HCT116 (cell line): Measurements from ENCODE around the gene TMEM266. TPM values are rescaled to one million over a fixed set of nuclear protein-coding genes. Genes with fewer than 3 reads are reported as not detected.

Source experiments
- ATAC-seq: fragments of 200-7000 bp; cut with Tn5 transposase; 2 replicates; pipeline ENCODE4 v1.9.1; 2020; ENCODE audit warnings: mild to moderate bottlenecking, moderate library complexity
- BruUV-seq: library from RNA; stranded (reverse); fragments of 400-500 nt; replicated peaks from 2 replicates; lab custom pipeline; 2021; lab: Mats Ljungman, UMichigan
- CTCF ChIA-PET: fragments of 300-600 bp; sonication (Branson Sonifier 250); formaldehyde crosslinking; loops from one replicate; lab custom pipeline; 2021; ENCODE audit warnings: antibody characterized with exemption; lab: Charles Lee
- POLR2A ChIA-PET: fragments of 300-600, 350-600 bp; sonication (Branson Sonifier 250); formaldehyde crosslinking; loops from one replicate; lab custom pipeline; 2021; ENCODE audit warnings: antibody characterized with exemption; lab: Charles Lee
- RAD21 ChIA-PET, 2 experiments: fragments of 300-600 bp; sonication (Branson Sonifier 250); formaldehyde crosslinking; loops; one replicate each; lab custom pipeline; 2023; ENCODE audit warnings: low total read pairs in 2 of 2; ENCODE audit not compliant: uncharacterized antibody in 2 of 2, unreplicated experiment in 2 of 2, low non-redundant PET in 1 of 2; lab: Charles Lee
- DNase-seq: peaks from one replicate; pipeline ENCODE4 v3.0.0-alpha.2; 2010; ENCODE audit warnings: low read depth, low spot score
- H2AFZ ChIP-seq: fragments of 200-600 bp; shearing (Covaris generic), sonication (generic); 2 replicates; pipeline ENCODE4 v1.6.1; 2017; ENCODE audit warnings: low read depth, mixed run types, mixed read lengths, antibody characterized with exemption, low read length; ENCODE audit not compliant: poor library complexity, severe bottlenecking
- H3K27ac ChIP-seq: 2 replicates; pipeline ENCODE4 v1.5.1; 2012; ENCODE audit warnings: low read depth, low read length
- H3K27me3 ChIP-seq: fragments of 200-600 bp; sonication (generic); 2 replicates; pipeline ENCODE4 v1.6.1; 2016; ENCODE audit warnings: mixed run types, low read length, mixed read lengths; ENCODE audit not compliant: insufficient read depth
- H3K36me3 ChIP-seq, 2 experiments: fragments of 200-500 bp in 1 of 2; fragments of 200-600 bp in 1 of 2; sonication (Bioruptor generic) in 1 of 2; sonication (generic) in 1 of 2; 2 replicates each; pipeline versions ENCODE4 v1.5.1 to v1.6.1; 2014 to 2016; ENCODE audit warnings: low read length in 2 of 2, inconsistent platforms in 1 of 2, mixed read lengths in 1 of 2, mixed run types in 1 of 2; ENCODE audit not compliant: insufficient read depth in 2 of 2, control insufficient read depth in 1 of 2
- H3K4me1 ChIP-seq, 2 experiments: fragments of 200-600 bp in 1 of 2; sonication (generic) in 1 of 2; 2 replicates each; pipeline versions ENCODE4 v1.5.1 to v1.6.1; 2012 to 2017; ENCODE audit warnings: low read length in 2 of 2, inconsistent platforms in 1 of 2, mild to moderate bottlenecking in 1 of 2, mixed read lengths in 1 of 2, mixed run types in 1 of 2, moderate library complexity in 1 of 2; ENCODE audit not compliant: insufficient read depth in 2 of 2, control insufficient read depth in 1 of 2
- H3K4me2 ChIP-seq: fragments of 200-600 bp; sonication (generic); 2 replicates; pipeline ENCODE4 v1.6.1; 2017; ENCODE audit warnings: mixed run types, low read length, mixed read lengths
- H3K4me3 ChIP-seq, 2 experiments: fragments of 200-600 bp in 1 of 2; sonication (generic) in 1 of 2; replicated peaks in 1 of 2; 2 replicates each; pipeline ENCODE4 v1.5.1; 2011 to 2016; ENCODE audit warnings: low read length in 2 of 2, control low read depth in 1 of 2, low read depth in 1 of 2, mild to moderate bottlenecking in 1 of 2, mixed read lengths in 1 of 2, mixed run types in 1 of 2
- H3K79me2 ChIP-seq: fragments of 200-600 bp; sonication (generic); 2 replicates; pipeline ENCODE4 v1.6.1; 2017; ENCODE audit warnings: mild to moderate bottlenecking, mixed run types, low read length, moderate library complexity, mixed read lengths; ENCODE audit not compliant: insufficient read depth
- H3K9ac ChIP-seq: fragments of 200-600 bp; sonication (generic); 2 replicates; pipeline ENCODE4 v1.6.1; 2016; ENCODE audit warnings: low read length, mixed read lengths
- H3K9me2 ChIP-seq: fragments of 200-600 bp; sonication (generic), shearing (Covaris generic); 2 replicates; pipeline ENCODE4 v1.6.1; 2017; ENCODE audit warnings: mixed run types, mild to moderate bottlenecking, moderate library complexity; ENCODE audit not compliant: insufficient read depth
- H3K9me3 ChIP-seq, 2 experiments: fragments of 200-500 bp in 1 of 2; fragments of 200-600 bp in 1 of 2; sonication (Bioruptor generic) in 1 of 2; sonication (generic) in 1 of 2; 2 replicates each; pipeline ENCODE4 v1.6.1; 2014 to 2017; ENCODE audit warnings: low read length in 2 of 2, mixed read lengths in 2 of 2, inconsistent platforms in 1 of 2, low read depth in 1 of 2, mild to moderate bottlenecking in 1 of 2, mixed run types in 1 of 2, moderate library complexity in 1 of 2; ENCODE audit not compliant: control insufficient read depth in 1 of 2, insufficient read depth in 1 of 2
- H4K20me1 ChIP-seq: fragments of 200-600 bp; sonication (generic), shearing (Covaris generic); 2 replicates; pipeline ENCODE4 v1.6.1; 2017; ENCODE audit warnings: mixed run types, mild to moderate bottlenecking, moderate library complexity; ENCODE audit not compliant: insufficient read depth
- CTCF ChIP-seq, 3 experiments: fragments of 200-600 bp in 1 of 3; sonication (generic) in 1 of 3; IDR thresholded peaks in 2 of 3; conservative IDR thresholded peaks in 1 of 3; 2 replicates each; pipeline ENCODE4 v1.5.1; 2012 to 2017; ENCODE audit warnings: low read depth in 2 of 3, low read length in 2 of 3, antibody characterized with exemption in 1 of 3, borderline replicate concordance in 1 of 3, control low read depth in 1 of 3, mild to moderate bottlenecking in 1 of 3, mixed read lengths in 1 of 3, mixed run types in 1 of 3, moderate library complexity in 1 of 3; ENCODE audit not compliant: insufficient read depth in 1 of 3
- RAD21 ChIP-seq: IDR thresholded peaks from 2 replicates; pipeline ENCODE4 v1.6.1; 2012; ENCODE audit warnings: low read depth, mild to moderate bottlenecking
- SP1 ChIP-seq: IDR thresholded peaks from 2 replicates; pipeline ENCODE4 v1.6.1; 2012; ENCODE audit warnings: low read depth
- intact Hi-C: fragments of 100-400 bp; cut with micrococcal nuclease; formaldehyde crosslinking; loops from 2 replicates; pipeline ENCODE4 v1.10.0; 2022
- total RNA-seq: library from RNA; stranded (reverse); gene quantifications from one replicate; pipeline ENCODE4 v1.2.1, GENCODE V29; 2021; ENCODE audit not compliant: unreplicated experiment

Gene TMEM266
- total RNA-seq, 1 experiment from 2014 or later: 0.91 TPM

- Histone ChIP-seq H3K9ac (no peak overlapping the region), H3K4me1 (peaks cover 9 to 30% of the 10 kb centered on the region in 2 experiments), H3K9me2 (peaks cover 4% of the 10 kb centered on the region), H2AFZ (peak overlapping the region; percentile 68), H3K79me2 (no peaks in the 10 kb centered on the region), H3K4me2 (peak overlapping the region; percentile 83), H3K36me3 (no peaks in the 10 kb centered on the region), H3K27me3 (peaks cover 22% of the 10 kb centered on the region), H3K9me3 (no peaks in the 10 kb centered on the region), H4K20me1 (no peaks in the 10 kb centered on the region), H3K4me3 (peak overlapping the region; percentile 45 to 59), H3K27ac (no peak overlapping the region)
- no TSS peak for BruUV-seq
- DNase-seq: no peak
- intact Hi-C loops: loop anchor here (10.0 kb wide), 1 partner anchor 244 kb away; no protein-coding TSS in a partner anchor
- ChIA-PET CTCF (interaction anchor here (1.2 to 4.7 kb wide), 5 partner anchors 11 to 249 kb away, joined by 3 to 97 read pairs (median 4); no protein-coding TSS in a partner anchor), RAD21 (interaction anchor here in 1 of 2 experiments (2.0 kb wide), 1 partner anchor 81 kb away, joined by 6 read pairs; no protein-coding TSS in a partner anchor), POLR2A (interaction anchor here (1.6 kb wide), 1 partner anchor 80 kb away, joined by 3 read pairs; no protein-coding TSS in a partner anchor)
- TF ChIP-seq SP1 (no peak), RAD21 (peak; percentile 52), CTCF (IDR thresholded peaks at IDR 0.05 in 2 of 3, conservative IDR thresholded peaks at IDR 0.05 in 1 of 3; ENCODE audit: borderline replicate concordance in 1 of 3, insufficient read depth in 1 of 3, low read depth in 2 of 3, low read length in 2 of 3) (peak; percentile 29 to 40 (median 37); a peak in 5 of 6 replicates)
- ATAC-seq: peak; percentile 62
These were observed 968 bp upstream of the TMEM266 start for GRCh38 chr15:76058714-76059319.
